Fibroblast of upper back skin (primary cell): ENCODE results near the gene PLSCR3.

Experiments used
- DNase-seq: peaks from one replicate; pipeline ENCODE4 v3.0.0-alpha.2; 2013

The PLSCR3 gene

GRCh38 chr17:7346761-7347614 lies 47.3 kb downstream of the PLSCR3 start:
- DNase-seq = no peak

- DNase-seq = no peak
These were observed 51.1 kb downstream of the PLSCR3 start for GRCh38 chr17:7343250-7343649.

- DNase-seq = no peak
These were observed 52.5 kb downstream of the PLSCR3 start for GRCh38 chr17:7341842-7342241.

- DNase-seq = no peak
These were observed 54.1 kb downstream of the PLSCR3 start for GRCh38 chr17:7340179-7340578.
